Omental fat pad (tissue), 4 donors: ENCODE measurements around the gene EFCAB6. TPM values are rescaled to one million over a fixed set of nuclear protein-coding genes. Genes with fewer than 3 reads are reported as not detected.

Source experiments
- ATAC-seq: fragments of 150-250 bp; one replicate; pipeline ENCODE4 v1.9.1; 2016; ENCODE audit warnings: mild to moderate bottlenecking, moderate library complexity; ENCODE audit not compliant: low FRiP score
- DNase-seq: peaks from one replicate; pipeline ENCODE4 v3.0.0-alpha.2; 2019; ENCODE audit warnings: low spot score
- CTCF ChIP-seq, 3 donors: fragments of 450-650 bp; IDR thresholded peaks; one replicate each; pipeline ENCODE4 v1.5.1; 2016 to 2017; ENCODE audit warnings: antibody characterized with exemption in 3 of 3, mild to moderate bottlenecking in 3 of 3, moderate library complexity in 2 of 3
- total RNA-seq, 4 donors: library from RNA; depleted of rRNA; stranded (reverse); fragments of >200 nt; gene quantifications; one replicate each; pipeline ENCODE4 v1.1.0, GENCODE V29; 2016

EFCAB6 gene
- total RNA-seq, 4 donors from 2014 or later = 0.48 to 3.2 (median 1.9) TPM

DNA sequence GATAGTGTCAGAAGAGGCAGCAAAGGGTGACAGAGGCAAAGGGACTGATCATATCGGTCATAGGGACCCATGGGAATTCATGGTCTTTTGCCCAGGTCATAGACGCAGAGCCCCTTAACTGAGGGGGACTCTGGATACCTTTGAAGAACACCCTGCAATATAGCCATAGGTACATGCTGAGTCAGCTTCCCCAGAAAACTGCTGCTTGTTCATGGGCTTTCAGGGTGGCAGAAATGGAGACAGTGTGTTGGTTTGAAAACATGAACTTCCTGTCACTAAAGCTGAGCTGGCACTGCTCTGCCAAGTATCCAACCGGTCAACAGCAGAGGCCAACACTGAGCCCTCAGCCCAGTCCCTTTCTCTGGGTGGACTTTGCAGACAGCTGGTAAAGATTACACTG is 114.2 kb downstream of the EFCAB6 start:
- DNase-seq = no peak
- ATAC-seq = no peak
- no peak for TF ChIP-seq CTCF (IDR thresholded peaks at IDR 0.05)

- no peak for TF ChIP-seq CTCF (IDR thresholded peaks at IDR 0.05)
- DNase-seq (no peak), ATAC-seq (no peak)
These were observed 118.9 kb downstream of the EFCAB6 start for GRCh38 chr22:43693249-43693648.

DNA sequence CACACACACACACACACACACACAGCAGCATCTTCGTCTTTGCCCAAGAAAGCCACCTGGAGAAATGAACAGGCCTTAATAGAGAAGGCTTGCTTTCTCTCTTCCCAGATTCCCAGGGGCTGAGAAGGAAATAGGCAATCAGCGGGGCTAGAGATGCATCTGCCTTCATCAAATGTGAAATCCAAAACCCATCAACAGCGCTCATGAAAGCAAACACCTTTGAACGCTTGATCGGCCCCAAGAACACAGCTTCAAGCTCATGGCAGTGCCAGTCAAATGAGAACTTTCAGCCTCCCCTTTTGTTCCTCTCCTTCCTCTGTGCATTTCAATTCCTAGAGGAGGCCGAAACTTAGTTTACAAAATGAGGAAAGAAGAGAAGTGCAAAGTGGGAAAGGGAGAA is 122.7 kb downstream of the EFCAB6 start:
- no peak for TF ChIP-seq CTCF (IDR thresholded peaks at IDR 0.05)
- DNase-seq (no peak), ATAC-seq (no peak)

DNA sequence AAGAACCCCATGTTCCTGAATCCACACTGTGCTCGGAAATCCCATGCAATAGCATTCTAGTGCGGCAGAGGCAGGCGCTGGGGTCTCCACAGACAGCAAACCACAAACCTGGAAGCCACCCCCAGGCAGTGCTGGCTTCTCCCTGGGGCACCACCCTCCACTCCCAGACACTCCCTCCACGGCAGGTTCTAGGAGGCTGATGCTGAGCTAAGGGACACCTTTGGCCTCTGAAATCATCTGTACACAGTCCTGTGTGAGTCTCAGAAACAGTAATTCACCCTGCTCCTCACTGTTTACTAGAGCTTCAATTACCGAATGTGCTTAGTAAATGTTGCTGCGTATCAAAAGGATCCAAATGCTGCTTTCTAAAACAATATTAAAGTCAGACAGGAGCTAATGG is 129.3 kb downstream of the EFCAB6 start:
- ATAC-seq (no peak), DNase-seq (no peak)
- no peak for TF ChIP-seq CTCF (IDR thresholded peaks at IDR 0.05)

GRCh38 chr22:43681731-43682360 is 130.3 kb downstream of the EFCAB6 start:
- DNase-seq (no peak), ATAC-seq (no peak)
- TF ChIP-seq CTCF (IDR thresholded peaks at IDR 0.05) = no peak

DNA sequence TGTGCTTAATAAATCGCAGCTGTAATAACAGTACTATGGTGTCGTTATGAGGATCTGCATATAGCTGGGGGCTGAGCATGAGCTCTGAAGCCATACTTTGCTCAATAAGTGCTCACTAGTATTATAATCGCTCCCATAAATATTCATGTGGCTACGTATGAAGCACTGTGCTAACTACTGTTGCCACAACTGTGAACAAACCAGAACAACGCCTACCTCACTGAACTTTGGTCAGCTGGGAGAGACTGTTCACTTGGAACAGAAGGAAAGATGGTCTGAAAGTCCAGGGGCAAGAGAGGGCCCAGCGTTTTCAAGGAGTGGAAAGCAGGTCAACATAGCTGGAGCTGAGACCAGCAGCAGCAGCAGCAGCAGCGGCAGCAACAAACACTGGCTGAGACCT is 141.6 kb downstream of the EFCAB6 start:
- no peak for TF ChIP-seq CTCF (IDR thresholded peaks at IDR 0.05)
- DNase-seq = no peak

DNA sequence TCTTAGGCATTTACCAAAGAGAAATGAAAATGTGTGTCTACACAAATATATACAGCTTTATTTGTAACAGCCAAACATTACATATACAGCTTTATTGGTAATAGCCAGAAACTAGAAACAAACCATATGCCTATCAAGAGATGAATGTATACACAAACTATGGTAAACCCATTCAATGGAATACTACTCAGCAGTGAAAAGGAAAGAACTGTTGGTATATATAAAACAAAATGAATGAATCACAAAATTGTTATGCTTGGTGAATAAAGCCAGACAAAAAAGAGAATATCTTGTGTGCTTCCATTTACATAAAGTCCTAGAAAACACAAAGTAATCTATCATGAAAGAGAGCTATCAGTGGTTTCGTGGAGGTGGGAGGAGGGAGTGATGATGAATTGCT is 142.9 kb downstream of the EFCAB6 start:
- DNase-seq (no peak), ATAC-seq (no peak)
- TF ChIP-seq CTCF (IDR thresholded peaks at IDR 0.05) = no peak

More for the DNA sequence above, 141.6 kb downstream of the EFCAB6 start:
- no peak for ATAC-seq
